Activated CD4-positive, alpha-beta T cell treated with anti-CD3 and anti-CD28 coated beads for 36 hours (primary cell): Measurements from ENCODE around the gene RIMBP2. TPM values are rescaled to one million over a fixed set of nuclear protein-coding genes. Genes with fewer than 3 reads are reported as not detected.

Source experiments
- total RNA-seq, 2 experiments: library from RNA; stranded (reverse); gene quantifications; one replicate each; pipeline ENCODE4 v1.2.3, GENCODE V29; 2021

RIMBP2 gene
- total RNA-seq, 2 experiments from 2014 or later = not detected

Other genes with a start within 250 kb of the RIMBP2 start
- gene STX2, start 123.0 kb upstream of the RIMBP2 start, total RNA-seq = 10 to 100 TPM; 13.1 to 16.2 TPM
- gene RAN, start 155.8 kb upstream of the RIMBP2 start, total RNA-seq = 1,000 to 10,000 TPM; 1,919 to 2,242 TPM
- 1 to 10 TPM; 1.8 to 2.3 TPM for gene ADGRD1, start 237.6 kb upstream of the RIMBP2 start, total RNA-seq